Measurements from ENCODE around the gene EMILIN1.

Gene EMILIN1

GRCh38 chr2:27042159-27042661 is 36.2 kb upstream of the EMILIN1 start:
- Histone ChIP-seq H3K36me3 (ENCODE audit: insufficient read depth, low read length) (peaks cover 59% of the 10 kb centered on the region), H3K9me3 (ENCODE audit: insufficient read depth, low read depth, low read length) (no peaks in the 10 kb centered on the region), H3K4me3 (ENCODE audit: low read length) (no peak overlapping the region), H3K27me3 (ENCODE audit: insufficient read depth, low read length) (no peaks in the 10 kb centered on the region), H3K27ac (ENCODE audit: low read depth, low read length) (no peak overlapping the region), H3K9ac (ENCODE audit: low read depth, low read length) (no peak overlapping the region), H3K4me1 (ENCODE audit: insufficient read depth, low read length) (no peaks in the 10 kb centered on the region)
- WGBS = 95% methylated on average over 10 of the region's 10 CpGs

- WGBS = 95% methylated on average over 6 of the region's 7 CpGs
- H3K27me3 ChIP-seq (ENCODE audit: insufficient read depth, low read length) = no peaks in the 10 kb centered on the region
- H3K4me3 ChIP-seq (ENCODE audit: low read length) = no peak overlapping the region
- H3K27ac ChIP-seq (ENCODE audit: low read depth, low read length) = no peak overlapping the region
- peaks cover 50% of the 10 kb centered on the region for H3K36me3 ChIP-seq (ENCODE audit: insufficient read depth, low read length)
- no peaks in the 10 kb centered on the region for H3K4me1 ChIP-seq (ENCODE audit: insufficient read depth, low read length)
- H3K9me3 ChIP-seq (ENCODE audit: insufficient read depth, low read depth, low read length) = no peaks in the 10 kb centered on the region
- H3K9ac ChIP-seq (ENCODE audit: low read depth, low read length) = no peak overlapping the region
Measured at GRCh38 chr2:27042985-27043634, 35.3 kb upstream of the EMILIN1 start.

- H3K4me1 ChIP-seq (ENCODE audit: insufficient read depth, low read length) = no peaks in the 10 kb centered on the region
- H3K4me3 ChIP-seq (ENCODE audit: low read length) = peak overlapping the region; percentile 66
- H3K36me3 ChIP-seq (ENCODE audit: insufficient read depth, low read length) = peaks cover 13% of the 10 kb centered on the region
- peak overlapping the region; percentile 17; the same call in 1 of the 2 replicates for H3K27ac ChIP-seq (ENCODE audit: low read depth, low read length)
- H3K9me3 ChIP-seq (ENCODE audit: insufficient read depth, low read depth, low read length) = no peaks in the 10 kb centered on the region
- peak overlapping the region; percentile 63 for H3K9ac ChIP-seq (ENCODE audit: low read depth, low read length)
- no peaks in the 10 kb centered on the region for H3K27me3 ChIP-seq (ENCODE audit: insufficient read depth, low read length)
- 12% methylated on average over 52 of the region's 52 CpGs for WGBS
Measured at GRCh38 chr2:27049422-27050280, 28.8 kb upstream of the EMILIN1 start.

- Histone ChIP-seq H3K4me3 (ENCODE audit: low read length) (peak overlapping the region; percentile 66), H3K27me3 (ENCODE audit: insufficient read depth, low read length) (no peaks in the 10 kb centered on the region), H3K4me1 (ENCODE audit: insufficient read depth, low read length) (no peaks in the 10 kb centered on the region), H3K9me3 (ENCODE audit: insufficient read depth, low read depth, low read length) (no peaks in the 10 kb centered on the region), H3K27ac (ENCODE audit: low read depth, low read length) (peak overlapping the region; percentile 44; the same call in 1 of the 2 replicates), H3K36me3 (ENCODE audit: insufficient read depth, low read length) (peaks cover 21% of the 10 kb centered on the region), H3K9ac (ENCODE audit: low read depth, low read length) (peak overlapping the region; percentile 63)
- under 1% methylated on average over 48 of the region's 48 CpGs for WGBS
Measured at GRCh38 chr2:27050281-27050995, 28.0 kb upstream of the EMILIN1 start.

GRCh38 chr2:27050996-27051901 is 27.2 kb upstream of the EMILIN1 start, which contains the start of gene AGBL5:
Gene AGBL5 (plus strand): TSS chr2:27051668. CDS start chr2:27052959, 1,291 bp downstream.
- Histone ChIP-seq H3K9ac (ENCODE audit: low read depth, low read length) (peak within 1 kb of the TSS; percentile 84), H3K27ac (ENCODE audit: low read depth, low read length) (peak within 1 kb of the TSS; percentile 67), H3K4me3 (ENCODE audit: low read length) (peak within 1 kb of the TSS; percentile 66)

GRCh38 chr2:27051902-27052645 is 26.3 kb upstream of the EMILIN1 start:
- H3K9ac ChIP-seq (ENCODE audit: low read depth, low read length) = peak overlapping the region; percentile 84
- H3K27me3 ChIP-seq (ENCODE audit: insufficient read depth, low read length) = no peaks in the 10 kb centered on the region
- peaks cover 37% of the 10 kb centered on the region for H3K36me3 ChIP-seq (ENCODE audit: insufficient read depth, low read length)
- H3K9me3 ChIP-seq (ENCODE audit: insufficient read depth, low read depth, low read length) = no peaks in the 10 kb centered on the region
- no peaks in the 10 kb centered on the region for H3K4me1 ChIP-seq (ENCODE audit: insufficient read depth, low read length)
- H3K4me3 ChIP-seq (ENCODE audit: low read length) = peak overlapping the region; percentile 66
- WGBS = 2% methylated on average over 21 of the region's 24 CpGs
- H3K27ac ChIP-seq (ENCODE audit: low read depth, low read length) = no peak overlapping the region

More at GRCh38 chr2:27050996-27051901, 27.2 kb upstream of the EMILIN1 start, which contains the start of gene AGBL5:
- H3K9me3 ChIP-seq (ENCODE audit: insufficient read depth, low read depth, low read length) = no peaks in the 10 kb centered on the region
- no peaks in the 10 kb centered on the region for H3K4me1 ChIP-seq (ENCODE audit: insufficient read depth, low read length)
- H3K36me3 ChIP-seq (ENCODE audit: insufficient read depth, low read length) = peaks cover 29% of the 10 kb centered on the region
- H3K27me3 ChIP-seq (ENCODE audit: insufficient read depth, low read length) = no peaks in the 10 kb centered on the region
- WGBS = under 1% methylated on average over 67 of the region's 67 CpGs

- Histone ChIP-seq H3K4me1 (ENCODE audit: insufficient read depth, low read length) (no peaks in the 10 kb centered on the region), H3K4me3 (ENCODE audit: low read length) (no peak overlapping the region), H3K9me3 (ENCODE audit: insufficient read depth, low read depth, low read length) (no peaks in the 10 kb centered on the region), H3K27me3 (ENCODE audit: insufficient read depth, low read length) (no peaks in the 10 kb centered on the region), H3K36me3 (ENCODE audit: insufficient read depth, low read length) (peaks cover 42% of the 10 kb centered on the region), H3K9ac (ENCODE audit: low read depth, low read length) (no peak overlapping the region), H3K27ac (ENCODE audit: low read depth, low read length) (no peak overlapping the region)
- 86% methylated on average over 11 of the region's 11 CpGs for WGBS
Measured at GRCh38 chr2:27053321-27053720, 25.1 kb upstream of the EMILIN1 start.

- Histone ChIP-seq H3K27ac (ENCODE audit: low read depth, low read length) (no peak overlapping the region), H3K9ac (ENCODE audit: low read depth, low read length) (no peak overlapping the region), H3K4me3 (ENCODE audit: low read length) (no peak overlapping the region), H3K9me3 (ENCODE audit: insufficient read depth, low read depth, low read length) (no peaks in the 10 kb centered on the region), H3K36me3 (ENCODE audit: insufficient read depth, low read length) (peaks cover 46% of the 10 kb centered on the region), H3K4me1 (ENCODE audit: insufficient read depth, low read length) (no peaks in the 10 kb centered on the region), H3K27me3 (ENCODE audit: insufficient read depth, low read length) (no peaks in the 10 kb centered on the region)
- 81% methylated on average over 8 of the region's 8 CpGs for WGBS
Measured at GRCh38 chr2:27053776-27054175, 24.6 kb upstream of the EMILIN1 start.

GRCh38 chr2:27054721-27055120 is 23.7 kb upstream of the EMILIN1 start:
- H3K9ac ChIP-seq (ENCODE audit: low read depth, low read length) = no peak overlapping the region
- WGBS = 96% methylated on average over 11 of the region's 11 CpGs
- H3K27me3 ChIP-seq (ENCODE audit: insufficient read depth, low read length) = no peaks in the 10 kb centered on the region
- H3K4me3 ChIP-seq (ENCODE audit: low read length) = no peak overlapping the region
- H3K9me3 ChIP-seq (ENCODE audit: insufficient read depth, low read depth, low read length) = no peaks in the 10 kb centered on the region
- no peak overlapping the region for H3K27ac ChIP-seq (ENCODE audit: low read depth, low read length)
- H3K4me1 ChIP-seq (ENCODE audit: insufficient read depth, low read length) = no peaks in the 10 kb centered on the region
- peaks cover 55% of the 10 kb centered on the region for H3K36me3 ChIP-seq (ENCODE audit: insufficient read depth, low read length)

- Histone ChIP-seq H3K27ac (ENCODE audit: low read depth, low read length) (no peak overlapping the region), H3K9me3 (ENCODE audit: insufficient read depth, low read depth, low read length) (no peaks in the 10 kb centered on the region), H3K4me1 (ENCODE audit: insufficient read depth, low read length) (no peaks in the 10 kb centered on the region), H3K4me3 (ENCODE audit: low read length) (no peak overlapping the region), H3K36me3 (ENCODE audit: insufficient read depth, low read length) (peaks cover 65% of the 10 kb centered on the region), H3K27me3 (ENCODE audit: insufficient read depth, low read length) (no peaks in the 10 kb centered on the region), H3K9ac (ENCODE audit: low read depth, low read length) (no peak overlapping the region)
- WGBS = 94% methylated on average over 3 of the region's 6 CpGs
Measured at GRCh38 chr2:27057184-27057583, 21.2 kb upstream of the EMILIN1 start.
